HepG2 (cell line): ENCODE data around the gene NUP153. TPM values are rescaled to one million over a fixed set of nuclear protein-coding genes. Genes with fewer than 3 reads are reported as not detected.

Source experiments
- CCAR2 ChIP-seq: fragments of 200-400 bp; formaldehyde crosslinking; optimal IDR thresholded peaks from 2 replicates; pipeline ENCODE3; 2018; ENCODE audit warnings: low read depth, mild to moderate bottlenecking, low read length, moderate library complexity
- CEBPG ChIP-seq: IDR thresholded peaks from 2 replicates; pipeline ENCODE4 v1.6.1; 2016
- DPF2 ChIP-seq: sonication (generic); formaldehyde crosslinking; IDR thresholded peaks from 2 replicates; pipeline ENCODE4 v1.4.0; 2020; ENCODE audit warnings: mild to moderate bottlenecking, low read depth, missing genetic modification reagents, borderline replicate concordance
- EHMT2 ChIP-seq: fragments of 200-600 bp; sonication (generic); IDR thresholded peaks from 2 replicates; pipeline ENCODE4 v1.7.0; 2017; ENCODE audit warnings: antibody characterized with exemption, low read depth, low read length, borderline replicate concordance
- HMGA1 ChIP-seq: sonication (generic); formaldehyde crosslinking; conservative IDR thresholded peaks from 2 replicates; pipeline ENCODE4 v1.4.0; 2020; ENCODE audit warnings: missing genetic modification reagents
- HNRNPH1 ChIP-seq: fragments of 200-400 bp; formaldehyde crosslinking; optimal IDR thresholded peaks from 2 replicates; pipeline ENCODE3; 2017; ENCODE audit warnings: mild to moderate bottlenecking, low read depth, low read length
- RXRB ChIP-seq: IDR thresholded peaks from 2 replicates; pipeline ENCODE4 v1.6.1; 2016; ENCODE audit warnings: borderline replicate concordance, missing genetic modification reagents, missing compliant biosample characterization
- SALL1 ChIP-seq: sonication (generic); formaldehyde crosslinking; IDR thresholded peaks from 2 replicates; pipeline ENCODE4 v1.8.0; 2022; ENCODE audit warnings: mild to moderate bottlenecking, missing genetic modification reagents
- SCMH1 ChIP-seq: sonication (generic); formaldehyde crosslinking; IDR thresholded peaks from 2 replicates; pipeline ENCODE4 v1.9.0; 2021; ENCODE audit warnings: missing genetic modification reagents, mild to moderate bottlenecking, borderline replicate concordance
- TAF15 ChIP-seq: fragments of 200-400 bp; formaldehyde crosslinking; IDR thresholded peaks from one replicate; pipeline ENCODE4 v1.6.1; 2018; ENCODE audit warnings: mild to moderate bottlenecking, low read depth, low read length; ENCODE audit not compliant: poor library complexity, severe bottlenecking
- THAP11 ChIP-seq: IDR thresholded peaks from 2 replicates; pipeline ENCODE4 v1.6.1; 2016; ENCODE audit warnings: missing biosample characterization, missing genetic modification reagents
- TRIM24 ChIP-seq: sonication (generic); formaldehyde crosslinking; IDR thresholded peaks from 2 replicates; pipeline ENCODE4 v1.8.0; 2022; ENCODE audit warnings: mild to moderate bottlenecking, missing genetic modification reagents
- ZMYM4 ChIP-seq: sonication (generic); formaldehyde crosslinking; IDR thresholded peaks from 2 replicates; pipeline ENCODE4 v1.8.1; 2023; ENCODE audit warnings: mild to moderate bottlenecking, missing genetic modification reagents
- ZNF138 ChIP-seq: sonication (generic); formaldehyde crosslinking; IDR thresholded peaks from 2 replicates; pipeline ENCODE4 v1.5.0; 2020; ENCODE audit warnings: mild to moderate bottlenecking, low read depth, missing genetic modification reagents
- ZNF501 ChIP-seq: sonication (generic); formaldehyde crosslinking; IDR thresholded peaks from 2 replicates; pipeline ENCODE4 v1.5.1; 2020; ENCODE audit warnings: mild to moderate bottlenecking, moderate library complexity, missing genetic modification reagents
- ZNF558 ChIP-seq: sonication (generic); formaldehyde crosslinking; IDR thresholded peaks from 2 replicates; pipeline ENCODE4 v1.9.0; 2022; ENCODE audit warnings: mild to moderate bottlenecking, missing genetic modification reagents, borderline replicate concordance
- polyA plus RNA-seq, 8 experiments: library from polyadenylated mRNA; depleted of rRNA in 3 of 8; stranded (reverse) in 7 of 8; unstranded in 1 of 8; fragments of >200 nt; fragmentation: Illumina TruSeq in 4 of 8; extraction: Trizol in 4 of 8; gene quantifications; 2 replicates each; pipeline versions ENCODE4 v1.2.1 to v1.2.3, GENCODE V29; 2011 to 2016; ENCODE audit warnings: low read depth in 4 of 8, missing spikeins in 1 of 8, mixed read lengths in 1 of 8; ENCODE audit not compliant: insufficient read depth in 1 of 8
- total RNA-seq, 5 experiments: library from RNA; depleted of rRNA; stranded (reverse); fragments of >200 nt; fragmentation: Illumina TruSeq; extraction: Trizol; gene quantifications; 2 replicates each; pipeline ENCODE4 v1.2.3, GENCODE V29; 2016; ENCODE audit warnings: low read depth in 1 of 5
- TF ChIP-seq, protein P1 (sequence below): sonication (generic); formaldehyde crosslinking; IDR thresholded peaks from one replicate; pipeline ENCODE4 v1.5.1; 2020; ENCODE audit warnings: mild to moderate bottlenecking, missing genetic modification reagents; ENCODE audit errors: not compliant biosample characterization
- TF ChIP-seq, protein P2 (sequence below): sonication (generic); formaldehyde crosslinking; IDR thresholded peaks from 2 replicates; pipeline ENCODE4 v1.8.0; 2022; ENCODE audit warnings: mild to moderate bottlenecking, missing genetic modification reagents; ENCODE audit not compliant: insufficient replicate concordance

Gene NUP153
- total and polyA plus RNA-seq, 2 of the 13 experiments (the other 11 are each of a cell fraction or from before 2014, with no cell fraction given) = 29.8 to 55.2 TPM

DNA sequence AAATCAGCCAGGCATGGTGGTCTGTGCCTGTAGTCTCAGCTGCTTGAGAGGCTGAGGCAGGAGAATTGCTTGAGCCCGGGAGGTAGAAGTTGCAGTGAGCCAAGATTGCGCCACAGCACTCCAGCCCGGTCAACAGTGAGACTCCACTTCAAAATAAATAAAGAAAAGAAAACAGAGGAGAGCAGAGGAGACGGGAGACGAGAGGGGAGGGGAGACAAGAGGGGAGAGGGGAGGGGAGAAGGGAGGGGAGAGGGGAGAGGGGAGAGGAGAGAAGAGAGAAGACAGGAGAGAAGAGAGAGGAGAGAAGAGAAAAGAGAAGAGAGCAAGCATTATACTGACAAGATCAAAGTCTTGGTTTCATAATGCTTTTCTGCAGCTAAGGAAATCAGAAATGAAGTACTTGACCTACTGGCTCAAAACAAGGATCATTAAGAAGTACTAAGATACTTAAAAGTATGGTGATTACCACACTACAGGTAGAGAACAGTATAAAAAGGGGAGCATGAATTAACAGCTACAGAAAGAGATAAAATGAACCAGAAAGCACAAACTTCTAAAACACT, 76.1 kb downstream of the NUP153 start (continued):
- TF ChIP-seq, protein P1, sequence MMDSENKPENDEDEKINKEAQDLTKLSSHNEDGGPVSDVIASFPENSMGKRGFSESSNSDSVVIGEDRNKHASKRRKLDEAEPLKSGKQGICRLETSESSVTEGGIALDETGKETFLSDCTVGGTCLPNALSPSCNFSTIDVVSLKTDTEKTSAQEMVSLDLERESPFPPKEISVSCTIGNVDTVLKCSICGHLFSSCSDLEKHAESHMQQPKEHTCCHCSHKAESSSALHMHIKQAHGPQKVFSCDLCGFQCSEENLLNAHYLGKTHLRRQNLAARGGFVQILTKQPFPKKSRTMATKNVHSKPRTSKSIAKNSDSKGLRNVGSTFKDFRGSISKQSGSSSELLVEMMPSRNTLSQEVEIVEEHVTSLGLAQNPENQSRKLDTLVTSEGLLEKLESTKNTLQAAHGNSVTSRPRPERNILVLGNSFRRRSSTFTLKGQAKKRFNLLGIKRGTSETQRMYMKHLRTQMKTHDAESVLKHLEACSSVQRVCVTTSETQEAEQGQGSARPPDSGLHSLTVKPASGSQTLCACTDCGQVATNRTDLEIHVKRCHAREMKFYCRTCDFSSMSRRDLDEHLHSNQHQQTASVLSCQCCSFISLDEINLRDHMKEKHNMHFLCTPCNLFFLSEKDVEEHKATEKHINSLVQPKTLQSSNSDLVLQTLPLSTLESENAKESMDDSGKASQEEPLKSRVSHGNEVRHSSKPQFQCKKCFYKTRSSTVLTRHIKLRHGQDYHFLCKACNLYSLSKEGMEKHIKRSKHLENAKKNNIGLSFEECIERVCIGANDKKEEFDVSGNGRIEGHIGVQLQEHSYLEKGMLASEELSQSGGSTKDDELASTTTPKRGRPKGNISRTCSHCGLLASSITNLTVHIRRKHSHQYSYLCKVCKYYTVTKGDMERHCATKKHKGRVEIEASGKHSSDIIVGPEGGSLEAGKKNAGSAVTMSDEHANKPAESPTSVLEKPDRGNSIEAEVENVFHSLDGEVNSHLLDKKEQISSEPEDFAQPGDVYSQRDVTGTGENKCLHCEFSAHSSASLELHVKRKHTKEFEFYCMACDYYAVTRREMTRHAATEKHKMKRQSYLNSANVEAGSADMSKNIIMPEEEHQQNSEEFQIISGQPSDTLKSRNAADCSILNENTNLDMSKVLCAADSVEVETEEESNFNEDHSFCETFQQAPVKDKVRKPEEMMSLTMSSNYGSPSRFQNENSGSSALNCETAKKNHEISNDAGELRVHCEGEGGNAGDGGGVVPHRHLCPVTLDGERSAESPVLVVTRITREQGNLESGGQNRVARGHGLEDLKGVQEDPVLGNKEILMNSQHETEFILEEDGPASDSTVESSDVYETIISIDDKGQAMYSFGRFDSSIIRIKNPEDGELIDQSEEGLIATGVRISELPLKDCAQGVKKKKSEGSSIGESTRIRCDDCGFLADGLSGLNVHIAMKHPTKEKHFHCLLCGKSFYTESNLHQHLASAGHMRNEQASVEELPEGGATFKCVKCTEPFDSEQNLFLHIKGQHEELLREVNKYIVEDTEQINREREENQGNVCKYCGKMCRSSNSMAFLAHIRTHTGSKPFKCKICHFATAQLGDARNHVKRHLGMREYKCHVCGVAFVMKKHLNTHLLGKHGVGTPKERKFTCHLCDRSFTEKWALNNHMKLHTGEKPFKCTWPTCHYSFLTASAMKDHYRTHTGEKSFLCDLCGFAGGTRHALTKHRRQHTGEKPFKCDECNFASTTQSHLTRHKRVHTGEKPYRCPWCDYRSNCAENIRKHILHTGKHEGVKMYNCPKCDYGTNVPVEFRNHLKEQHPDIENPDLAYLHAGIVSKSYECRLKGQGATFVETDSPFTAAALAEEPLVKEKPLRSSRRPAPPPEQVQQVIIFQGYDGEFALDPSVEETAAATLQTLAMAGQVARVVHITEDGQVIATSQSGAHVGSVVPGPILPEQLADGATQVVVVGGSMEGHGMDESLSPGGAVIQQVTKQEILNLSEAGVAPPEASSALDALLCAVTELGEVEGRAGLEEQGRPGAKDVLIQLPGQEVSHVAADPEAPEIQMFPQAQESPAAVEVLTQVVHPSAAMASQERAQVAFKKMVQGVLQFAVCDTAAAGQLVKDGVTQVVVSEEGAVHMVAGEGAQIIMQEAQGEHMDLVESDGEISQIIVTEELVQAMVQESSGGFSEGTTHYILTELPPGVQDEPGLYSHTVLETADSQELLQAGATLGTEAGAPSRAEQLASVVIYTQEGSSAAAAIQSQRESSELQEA (CRISPR knock-in tag) = no peak
- TF ChIP-seq RXRB (CRISPR knock-in tag) (no peak), CEBPG (peak; percentile 82), ZNF138 (no peak), ZMYM4 (CRISPR knock-in tag) (peak; percentile 6; the same call in 1 of the 2 replicates), SCMH1 (no peak), HMGA1 (CRISPR knock-in tag) (no peak), DPF2 (CRISPR knock-in tag) (no peak), THAP11 (CRISPR knock-in tag) (no peak), HNRNPH1 (no peak), SALL1 (no peak), ZNF501 (CRISPR knock-in tag) (no peak), EHMT2 (no peak), ZNF558 (CRISPR knock-in tag) (no peak), TAF15 (no peak), CCAR2 (no peak), TRIM24 (no peak)
- TF ChIP-seq, protein P2, sequence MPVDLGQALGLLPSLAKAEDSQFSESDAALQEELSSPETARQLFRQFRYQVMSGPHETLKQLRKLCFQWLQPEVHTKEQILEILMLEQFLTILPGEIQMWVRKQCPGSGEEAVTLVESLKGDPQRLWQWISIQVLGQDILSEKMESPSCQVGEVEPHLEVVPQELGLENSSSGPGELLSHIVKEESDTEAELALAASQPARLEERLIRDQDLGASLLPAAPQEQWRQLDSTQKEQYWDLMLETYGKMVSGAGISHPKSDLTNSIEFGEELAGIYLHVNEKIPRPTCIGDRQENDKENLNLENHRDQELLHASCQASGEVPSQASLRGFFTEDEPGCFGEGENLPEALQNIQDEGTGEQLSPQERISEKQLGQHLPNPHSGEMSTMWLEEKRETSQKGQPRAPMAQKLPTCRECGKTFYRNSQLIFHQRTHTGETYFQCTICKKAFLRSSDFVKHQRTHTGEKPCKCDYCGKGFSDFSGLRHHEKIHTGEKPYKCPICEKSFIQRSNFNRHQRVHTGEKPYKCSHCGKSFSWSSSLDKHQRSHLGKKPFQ (CRISPR knock-in tag) = no peak
